Heart left ventricle (tissue), 16 donors: Measurements from ENCODE around the gene YPEL5. TPM values are rescaled to one million over a fixed set of nuclear protein-coding genes. Genes with fewer than 3 reads are reported as not detected.
A peak's percentile ranks its signal among the peaks of the same experiment; 100 is the strongest.

Source experiments
- ATAC-seq, 4 donors: fragments of 200-7000 bp; cut with Tn5 transposase; one replicate each; pipeline ENCODE4 v1.9.1; 2020 to 2022; ENCODE audit warnings: moderate library complexity in 4 of 4, mild to moderate bottlenecking in 3 of 4, moderate number of reproducible peaks in 1 of 4
- DNase-seq, 5 donors: peaks; one replicate each; pipeline ENCODE4 v3.0.0-alpha.2; 2020
- H3K27ac ChIP-seq, 12 donors: fragments of 200-600 bp; sonication (generic) in 4 of 12; one replicate each; pipeline versions ENCODE4 v1.5.0 to v1.8.0; 2016 to 2022; ENCODE audit warnings: mild to moderate bottlenecking in 2 of 12
- H3K27me3 ChIP-seq, 9 donors: fragments of 200-600 bp; sonication (generic) in 2 of 9; one replicate each; pipeline versions ENCODE4 v1.5.1 to v1.8.0; 2016 to 2022; ENCODE audit warnings: mild to moderate bottlenecking in 3 of 9
- H3K36me3 ChIP-seq, 9 donors: fragments of 200-600 bp; sonication (generic) in 2 of 9; one replicate each; pipeline versions ENCODE4 v1.5.0 to v1.8.0; 2018 to 2022; ENCODE audit warnings: mild to moderate bottlenecking in 2 of 9
- H3K4me1 ChIP-seq, 12 donors: fragments of 200-600 bp; sonication (generic) in 4 of 12; one replicate each; pipeline versions ENCODE4 v1.5.0 to v1.8.0; 2016 to 2022; ENCODE audit warnings: mild to moderate bottlenecking in 3 of 12
- H3K4me3 ChIP-seq, 12 donors: fragments of 200-600 bp; sonication (generic) in 4 of 12; one replicate each; pipeline versions ENCODE4 v1.5.0 to v1.8.0; 2017 to 2022; ENCODE audit warnings: mild to moderate bottlenecking in 9 of 12, moderate library complexity in 4 of 12
- H3K9me3 ChIP-seq, 12 donors: fragments of 200-600 bp; sonication (generic) in 4 of 12; one replicate each; pipeline versions ENCODE4 v1.5.0 to v1.8.0; 2016 to 2022; ENCODE audit warnings: mild to moderate bottlenecking in 1 of 12
- CTCF ChIP-seq, 12 donors: fragments of 200-600 bp; sonication (generic) in 4 of 12; IDR thresholded peaks; one replicate each; pipeline versions ENCODE4 v1.5.0 to v1.8.0; 2018 to 2022; ENCODE audit warnings: antibody characterized with exemption in 12 of 12, mild to moderate bottlenecking in 5 of 12
- POLR2A ChIP-seq, 2 donors: fragments of 450-650 bp; IDR thresholded peaks; one replicate each; pipeline ENCODE4 v1.6.1; 2017; ENCODE audit warnings: antibody characterized with exemption in 2 of 2, mild to moderate bottlenecking in 2 of 2, moderate library complexity in 2 of 2
- WGBS, 4 donors: extraction: QIAGEN DNeasy Blood & Tissue Kit in 2 of 4; methylation state at CpG; one replicate each; pipeline versions ENCODE4 v1.1.5 to v1.1.7; 2013 to 2018; 5-methylcytosine and 5-hydroxymethylcytosine counted together
- intact Hi-C, 10 donors: fragments of 100-400 bp; cut with DNase I; formaldehyde crosslinking; loops; one replicate each; pipeline versions ENCODE4 v1.11.1 to v1.14.2; 2022
- polyA plus RNA-seq, 2 donors: library from polyadenylated mRNA; stranded (reverse); fragments of 200-250 nt; gene quantifications; one replicate each; pipeline ENCODE4 v1.2.3, GENCODE V29; 2013
- total RNA-seq, 9 donors: library from RNA; depleted of rRNA in 2 of 9; stranded (reverse); fragments of >200 nt in 2 of 9; fragmentation: NEBNext Ultra II Directional in 3 of 9; extraction: Animal tissue kit (Norgen Biotek cat#: 25700) in 3 of 9; gene quantifications; one replicate each; pipeline versions ENCODE4 v1.1.0 to v1.2.4, GENCODE V29; 2016 to 2023
- donor health status: ischemic (EF 13 %, LVEDD 7.1; RV severe dilation, severe dysfunction).
- donor health status: healthy with polysubstance abuse.
- donor health status: DM: no; HTN: yes; CAD: no.
- donor health status: DM: no; HTN: no; CAD: no.
- donor health status: ischemic (EF 25% LVEDD 6.9; RV normal size, moderate dysfunction).
- donor health status: ischemic (EF 25% LVEDD 5.7; RV mildly dilated, moderate dysfunction).
- donor health status: healthy.
- donor health status: DM: yes; HTN: yes; CAD: no.
- donor health status: ischemic (EF 35%, LVEDD 5.7; RV mildly dilated, moderate dysfunction).
- donor health status: nonischemic (EF 11% LVEDD 7.7; RV severe dilation, severe dysfunction).
- donor health status: DM: yes; HTN: yes; CAD: no.
- donor health status: PGD.
- donor health status: ischemic (EF 29% LVEDD 5.4; RV normal size, mild dysfunction).
- donor health status: nonischemic (EF 23%, LVEDD 6.1; RV moderate dilation, normal function).

The YPEL5 gene
- total and polyA plus RNA-seq, 11 donors, result 36.4 to 90.6 (median 57.7) TPM

DNA sequence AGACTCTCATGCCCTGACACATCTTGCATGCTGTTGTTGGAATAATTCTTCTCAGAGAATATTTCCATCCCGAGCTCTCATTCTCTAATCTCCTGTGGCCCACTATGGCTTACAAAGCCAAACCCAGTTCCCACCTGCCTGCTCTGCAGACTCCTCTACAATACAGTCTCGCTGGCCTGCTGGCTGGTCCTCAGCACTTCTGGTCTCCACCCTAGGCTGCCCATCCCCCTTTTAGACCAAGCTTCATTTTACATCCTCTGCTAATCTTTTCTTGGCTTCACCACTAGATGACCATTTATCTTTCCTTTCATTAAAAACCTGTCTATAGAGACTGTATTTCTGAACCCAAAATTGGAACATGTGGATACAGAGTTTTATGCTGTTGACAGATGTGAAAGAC is 42.5 kb upstream of the YPEL5 start:
- Histone ChIP-seq H3K27ac (no peak overlapping the region), H3K4me3 (no peak overlapping the region), H3K36me3 (no peaks in the 10 kb centered on the region), H3K9me3 (no peaks in the 10 kb centered on the region), H3K4me1 (no peaks in the 10 kb centered on the region), H3K27me3 (peaks cover 0 to 6% (median 0%) of the 10 kb centered on the region in 9 donors)
- ATAC-seq, result no peak
- no peak for DNase-seq
- WGBS, 4 donors, result 60 to 73% (median 66%) methylated on average over 2 of the region's 2 CpGs
- TF ChIP-seq POLR2A (IDR thresholded peaks at IDR 0.05) (no peak), CTCF (IDR thresholded peaks at IDR 0.05) (no peak)
- intact Hi-C loops, result no loop called here

- TF ChIP-seq CTCF (IDR thresholded peaks at IDR 0.05) (no peak), POLR2A (IDR thresholded peaks at IDR 0.05) (no peak)
- Histone ChIP-seq H3K4me1 (no peaks in the 10 kb centered on the region), H3K9me3 (no peaks in the 10 kb centered on the region), H3K27ac (no peak overlapping the region), H3K4me3 (no peak overlapping the region), H3K27me3 (peaks cover 0 to 6% (median 0%) of the 10 kb centered on the region in 9 donors), H3K36me3 (no peaks in the 10 kb centered on the region)
- ATAC-seq (no peak), DNase-seq (no peak)
- 58 to 78% (median 69%) methylated on average over 2 of the region's 2 CpGs for WGBS, 4 donors
- intact Hi-C loops, result no loop called here
These were observed 41.3 kb upstream of the YPEL5 start for GRCh38 chr2:30105556-30105955.

GRCh38 chr2:30106543-30106942 is 40.3 kb upstream of the YPEL5 start:
- no peak overlapping the region for H3K4me3 ChIP-seq
- H3K4me1 ChIP-seq, result no peaks in the 10 kb centered on the region
- TF ChIP-seq CTCF (IDR thresholded peaks at IDR 0.05) (no peak), POLR2A (IDR thresholded peaks at IDR 0.05) (no peak)
- H3K36me3 ChIP-seq, result no peaks in the 10 kb centered on the region
- WGBS, 4 donors, result 61 to 77% (median 68%) methylated on average over 9 of the region's 9 CpGs
- intact Hi-C loops, result no loop called here
- peak in 1 of 4 donors; percentile 47 for ATAC-seq
- peaks cover 0 to 5% (median 0%) of the 10 kb centered on the region in 9 donors for H3K27me3 ChIP-seq
- no peak overlapping the region for H3K27ac ChIP-seq
- DNase-seq, result no peak
- H3K9me3 ChIP-seq, result no peaks in the 10 kb centered on the region

- H3K27me3 ChIP-seq, result peaks cover 0 to 5% (median 0%) of the 10 kb centered on the region in 9 donors
- H3K9me3 ChIP-seq, result no peaks in the 10 kb centered on the region
- H3K4me1 ChIP-seq, result no peaks in the 10 kb centered on the region
- no peak for DNase-seq
- H3K27ac ChIP-seq, result no peak overlapping the region
- WGBS, 4 donors, result 77 to 88% (median 79%) methylated on average over 2 of the region's 2 CpGs
- intact Hi-C loops, result no loop called here
- no peak for ATAC-seq
- H3K4me3 ChIP-seq, result no peak overlapping the region
- TF ChIP-seq POLR2A (IDR thresholded peaks at IDR 0.05), result no peak
- TF ChIP-seq CTCF (IDR thresholded peaks at IDR 0.05), result no peak
- H3K36me3 ChIP-seq, result no peaks in the 10 kb centered on the region
These were observed 38.6 kb upstream of the YPEL5 start for GRCh38 chr2:30108192-30108591.
